Loucy (cell line): Measurements from ENCODE around the gene PJA2.

ENCODE experiments used
- CTCF ChIP-seq: fragments of 200-600 bp; sonication (generic); conservative IDR thresholded peaks from 2 replicates; pipeline ENCODE4 v1.5.1; 2014; ENCODE audit warnings: mild to moderate bottlenecking, antibody characterized with exemption, low read length
- EZH2phosphoT487 ChIP-seq: fragments of 200-600 bp; IDR thresholded peaks from 2 replicates; pipeline ENCODE4 v1.6.1; 2018; ENCODE audit warnings: antibody characterized with exemption, mild to moderate bottlenecking, moderate library complexity, borderline replicate concordance

- TF ChIP-seq CTCF (no peak), EZH2phosphoT487 (no peak)
Observed at GRCh38 chr5:109407913-109408312, 1.9 kb downstream of the PJA2 start.
